HG03439 (cell line): ENCODE results near the gene EIF5AL1.
"Not testable (repeated sequence)": the region's sequence is repeated elsewhere in the genome, so short reads cannot be mapped to it uniquely, and the experiment has no call there.

Experiments used
- ATAC-seq: cut with Tn5 transposase; IDR thresholded peaks from one replicate; pipeline ENCODE4 v1.9.1; 2021; ENCODE audit warnings: mild to moderate bottlenecking, moderate library complexity; ENCODE audit not compliant: unreplicated experiment

The EIF5AL1 gene

GRCh38 chr10:79509306-79509933 is 2.9 kb upstream of the EIF5AL1 start:
- ATAC-seq = not testable (repeated sequence)

GRCh38 chr10:79509934-79510508 is 2.3 kb upstream of the EIF5AL1 start:
- not testable (repeated sequence) for ATAC-seq

GRCh38 chr10:79516532-79517205 is 4.3 kb downstream of the EIF5AL1 start:
- ATAC-seq = not testable (repeated sequence)

GRCh38 chr10:79517567-79517966 is 5.2 kb downstream of the EIF5AL1 start:
- not testable (repeated sequence) for ATAC-seq

- not testable (repeated sequence) for ATAC-seq
Measured at GRCh38 chr10:79521751-79522150, 9.4 kb downstream of the EIF5AL1 start.

GRCh38 chr10:79522464-79522863 is 10.1 kb downstream of the EIF5AL1 start:
- not testable (repeated sequence) for ATAC-seq

- not testable (repeated sequence) for ATAC-seq
Measured at GRCh38 chr10:79523157-79523853, 11.0 kb downstream of the EIF5AL1 start.

GRCh38 chr10:79525049-79525710 is 12.8 kb downstream of the EIF5AL1 start:
- peak; percentile 65 for ATAC-seq

- ATAC-seq = not testable (repeated sequence)
Measured at GRCh38 chr10:79528261-79528660, 15.9 kb downstream of the EIF5AL1 start.

- not testable (repeated sequence) for ATAC-seq
Measured at GRCh38 chr10:79533142-79533902, 21.0 kb downstream of the EIF5AL1 start.

GRCh38 chr10:79533903-79534175 is 21.5 kb downstream of the EIF5AL1 start:
- ATAC-seq = not testable (repeated sequence)

- ATAC-seq = not testable (repeated sequence)
Measured at GRCh38 chr10:79538311-79538710, 26.0 kb downstream of the EIF5AL1 start.

- ATAC-seq = peak; percentile 88
Measured at GRCh38 chr10:79540930-79541329, 28.6 kb downstream of the EIF5AL1 start.

GRCh38 chr10:79542626-79543025 is 30.3 kb downstream of the EIF5AL1 start:
- ATAC-seq = no peak

- ATAC-seq = not testable (repeated sequence)
Measured at GRCh38 chr10:79544408-79544807, 32.1 kb downstream of the EIF5AL1 start.

GRCh38 chr10:79544926-79545659 is 32.8 kb downstream of the EIF5AL1 start:
- ATAC-seq = not testable (repeated sequence)

- ATAC-seq = not testable (repeated sequence)
Measured at GRCh38 chr10:79547128-79547527, 34.8 kb downstream of the EIF5AL1 start.

- no peak for ATAC-seq
Measured at GRCh38 chr10:79547973-79548372, 35.6 kb downstream of the EIF5AL1 start.

- no peak for ATAC-seq
Measured at GRCh38 chr10:79552143-79552542, 39.8 kb downstream of the EIF5AL1 start.
